Neural cell (in vitro differentiated cells): ENCODE results near the gene PKIB. TPM values are rescaled to one million over a fixed set of nuclear protein-coding genes. Genes with fewer than 3 reads are reported as not detected.

Experiments used
- H2AFZ ChIP-seq: fragments of 200-600, 300-800 bp; sonication (generic), shearing (Covaris generic); 2 replicates; pipeline ENCODE4 v1.6.0; 2014; ENCODE audit warnings: low read depth, mild to moderate bottlenecking, antibody characterized with exemption, low read length, moderate library complexity
- H3F3A ChIP-seq: fragments of 200-600 bp; shearing (Covaris generic); 2 replicates; pipeline ENCODE4 v1.6.1; 2016; ENCODE audit warnings: mild to moderate bottlenecking, moderate library complexity, mixed read lengths, antibody characterized with exemption, low read length; ENCODE audit not compliant: insufficient read depth, poor library complexity, severe bottlenecking
- H3K27ac ChIP-seq: fragments of 200-600, 300-800 bp; sonication (generic), shearing (Covaris generic); 2 replicates; pipeline ENCODE4 v1.5.1; 2014; ENCODE audit warnings: mild to moderate bottlenecking, low read length, moderate library complexity
- H3K27me3 ChIP-seq: fragments of 300-800, 200-600 bp; sonication (generic), shearing (Covaris generic); 2 replicates; pipeline ENCODE4 v1.6.0; 2014; ENCODE audit warnings: mild to moderate bottlenecking, low read depth, low read length, moderate library complexity; ENCODE audit not compliant: insufficient read depth
- H3K36me3 ChIP-seq: fragments of 300-800, 200-600 bp; sonication (generic), shearing (Covaris generic); 2 replicates; pipeline ENCODE4 v1.5.1; 2014; ENCODE audit warnings: mild to moderate bottlenecking, antibody characterized with exemption, low read length, moderate library complexity; ENCODE audit not compliant: insufficient read depth
- H3K4me2 ChIP-seq: fragments of 300-800, 200-600 bp; sonication (generic), shearing (Covaris generic); 2 replicates; pipeline ENCODE4 v1.6.0; 2014; ENCODE audit warnings: mild to moderate bottlenecking, low read length
- H3K4me3 ChIP-seq: fragments of 300-800, 200-600 bp; sonication (generic), shearing (Covaris generic); 2 replicates; pipeline ENCODE4 v1.5.1; 2014; ENCODE audit warnings: mild to moderate bottlenecking, low read length, moderate library complexity
- H3K79me2 ChIP-seq: fragments of 200-600 bp; shearing (Covaris generic); replicated peaks from 2 replicates; pipeline ENCODE4 v1.6.0; 2014; ENCODE audit warnings: mild to moderate bottlenecking, low read length, moderate library complexity; ENCODE audit not compliant: insufficient read depth
- H3K9ac ChIP-seq: fragments of 300-800, 200-600 bp; sonication (generic), shearing (Covaris generic); 2 replicates; pipeline ENCODE4 v1.6.1; 2016; ENCODE audit warnings: mild to moderate bottlenecking, low read length, mixed read lengths
- H3K9me2 ChIP-seq: fragments of 200-600 bp; shearing (Covaris generic); 2 replicates; pipeline ENCODE4 v1.6.1; 2016; ENCODE audit warnings: mild to moderate bottlenecking, low read length, mixed read lengths; ENCODE audit not compliant: insufficient read depth
- H3K9me3 ChIP-seq: fragments of 200-600, 300-800 bp; sonication (generic), shearing (Covaris generic); 2 replicates; pipeline ENCODE4 v1.6.1; 2016; ENCODE audit warnings: mild to moderate bottlenecking, mixed run types, low read length, moderate library complexity, mixed read lengths
- H4K20me1 ChIP-seq: fragments of 200-600 bp; shearing (Covaris generic); 2 replicates; pipeline ENCODE4 v1.6.1; 2016; ENCODE audit warnings: mild to moderate bottlenecking, mixed run types; ENCODE audit not compliant: insufficient read depth
- CTCF ChIP-seq: fragments of 450-650 bp; IDR thresholded peaks from 2 replicates; pipeline ENCODE4 v1.5.1; 2014; ENCODE audit warnings: antibody characterized with exemption, mild to moderate bottlenecking, moderate library complexity; ENCODE audit not compliant: poor library complexity, severe bottlenecking
- EP300 ChIP-seq: fragments of 450-650 bp; conservative IDR thresholded peaks from 2 replicates; pipeline ENCODE4 v1.6.1; 2014; ENCODE audit warnings: antibody characterized with exemption, mild to moderate bottlenecking, moderate library complexity; ENCODE audit not compliant: poor library complexity, severe bottlenecking
- EZH2 ChIP-seq: fragments of 200-600, 300-800 bp; shearing (Covaris generic), sonication (generic); IDR thresholded peaks from 2 replicates; pipeline ENCODE4 v1.6.1; 2014; ENCODE audit warnings: antibody characterized with exemption, low read length, borderline replicate concordance, mild to moderate bottlenecking; ENCODE audit not compliant: insufficient read depth, poor library complexity, severe bottlenecking
- MXI1 ChIP-seq: fragments of 450-650 bp; conservative IDR thresholded peaks from 2 replicates; pipeline ENCODE4 v1.6.1; 2014; ENCODE audit warnings: antibody characterized with exemption, mild to moderate bottlenecking; ENCODE audit not compliant: poor library complexity, severe bottlenecking
- POLR2AphosphoS5 ChIP-seq: IDR thresholded peaks from 2 replicates; pipeline ENCODE4 v1.6.1; 2012
- RAD21 ChIP-seq: fragments of 450-650 bp; conservative IDR thresholded peaks from 2 replicates; pipeline ENCODE4 v1.6.1; 2014; ENCODE audit warnings: antibody characterized with exemption, mild to moderate bottlenecking, moderate library complexity
- REST ChIP-seq: IDR thresholded peaks from 2 replicates; pipeline ENCODE4 v1.6.1; 2012; ENCODE audit warnings: borderline replicate concordance
- SMC3 ChIP-seq: fragments of 450-650 bp; conservative IDR thresholded peaks from 2 replicates; pipeline ENCODE4 v1.6.1; 2014; ENCODE audit warnings: antibody characterized with exemption, mild to moderate bottlenecking, moderate library complexity; ENCODE audit not compliant: poor library complexity
- TAF1 ChIP-seq: IDR thresholded peaks from 2 replicates; pipeline ENCODE4 v1.6.1; 2012; ENCODE audit warnings: low read depth
- polyA plus RNA-seq: library from polyadenylated mRNA; depleted of rRNA; stranded (reverse); fragments of >200 nt; gene quantifications from 2 replicates; pipeline ENCODE4 v1.2.3, GENCODE V29; 2014

Gene PKIB
- polyA plus RNA-seq, 1 donor from 2014 or later: 22.8 TPM

- Histone ChIP-seq H4K20me1 (no peaks in the 10 kb centered on the region), H3K27ac (no peak overlapping the region), H3K9ac (no peak overlapping the region), H3K36me3 (no peaks in the 10 kb centered on the region), H3K4me2 (no peak overlapping the region), H3F3A (no peaks in the 10 kb centered on the region), H3K9me3 (no peaks in the 10 kb centered on the region), H3K79me2 (no peaks in the 10 kb centered on the region), H3K27me3 (no peaks in the 10 kb centered on the region), H3K9me2 (no peaks in the 10 kb centered on the region), H2AFZ (no peak overlapping the region), H3K4me3 (no peak overlapping the region)
- TF ChIP-seq REST (no peak), CTCF (no peak), SMC3 (no peak), MXI1 (no peak), TAF1 (no peak), POLR2AphosphoS5 (no peak), EZH2 (no peak), EP300 (no peak), RAD21 (no peak)
Observed at GRCh38 chr6:122621638-122622037, 11.4 kb downstream of the PKIB start.

GRCh38 chr6:122622479-122622878 is 12.3 kb downstream of the PKIB start:
- H4K20me1 ChIP-seq: no peaks in the 10 kb centered on the region
- no peaks in the 10 kb centered on the region for H3K9me2 ChIP-seq
- H3K27ac ChIP-seq: no peak overlapping the region
- H3K79me2 ChIP-seq: no peaks in the 10 kb centered on the region
- no peaks in the 10 kb centered on the region for H3F3A ChIP-seq
- H3K4me3 ChIP-seq: no peak overlapping the region
- no peak overlapping the region for H2AFZ ChIP-seq
- no peaks in the 10 kb centered on the region for H3K36me3 ChIP-seq
- H3K4me2 ChIP-seq: no peak overlapping the region
- TF ChIP-seq POLR2AphosphoS5 (no peak), CTCF (no peak), TAF1 (no peak)
- no peaks in the 10 kb centered on the region for H3K9me3 ChIP-seq
- no peak overlapping the region for H3K9ac ChIP-seq
- H3K27me3 ChIP-seq: no peaks in the 10 kb centered on the region
